HUES64 (cell line): ENCODE data around the gene ARVCF.
A peak's percentile ranks its signal among the peaks of the same experiment; 100 is the strongest.

Source experiments
- H3K27ac ChIP-seq: 2 replicates; pipeline ENCODE4 v1.7.0; 2013; ENCODE audit warnings: low read depth, low read length, inconsistent platforms
- H3K27me3 ChIP-seq: 2 replicates; pipeline ENCODE4 v1.6.1; 2013; ENCODE audit warnings: mild to moderate bottlenecking, low read length; ENCODE audit not compliant: insufficient read depth
- H3K36me3 ChIP-seq: 2 replicates; pipeline ENCODE4 v1.6.1; 2013; ENCODE audit warnings: mild to moderate bottlenecking, low read length; ENCODE audit not compliant: insufficient read depth
- H3K4me1 ChIP-seq: 2 replicates; pipeline ENCODE4 v1.6.1; 2013; ENCODE audit warnings: mild to moderate bottlenecking, low read length, moderate library complexity; ENCODE audit not compliant: insufficient read depth
- H3K4me3 ChIP-seq: 2 replicates; pipeline ENCODE4 v1.5.1; 2013; ENCODE audit warnings: mild to moderate bottlenecking, low read length, moderate library complexity
- H3K9ac ChIP-seq: 2 replicates; pipeline ENCODE4 v1.6.1; 2013; ENCODE audit warnings: mild to moderate bottlenecking, low read depth, low read length
- H3K9me3 ChIP-seq: 2 replicates; pipeline ENCODE4 v1.6.1; 2013; ENCODE audit warnings: low read depth, low read length; ENCODE audit not compliant: insufficient read depth
- WGBS: fragments of 150-250, 120-280 bp; methylation state at CpG from one replicate; pipeline ENCODE4 v1.1.7; 2013; ENCODE audit warnings: missing lambda C conversion rate; 5-methylcytosine and 5-hydroxymethylcytosine counted together

The ARVCF gene

GRCh38 chr22:20026996-20027601, 10.5 kb upstream of the ARVCF start:
- Histone ChIP-seq H3K27me3 (no peaks in the 10 kb centered on the region), H3K4me3 (no peak overlapping the region), H3K9ac (no peak overlapping the region), H3K4me1 (no peaks in the 10 kb centered on the region), H3K27ac (no peak overlapping the region), H3K9me3 (no peaks in the 10 kb centered on the region), H3K36me3 (no peaks in the 10 kb centered on the region)
- WGBS, result 89% methylated on average over 12 of the region's 12 CpGs

GRCh38 chr22:20026204-20026908, 9.7 kb upstream of the ARVCF start:
- H3K4me3 ChIP-seq, result no peak overlapping the region
- WGBS, result 94% methylated on average over 13 of the region's 13 CpGs
- H3K27ac ChIP-seq, result no peak overlapping the region
- no peaks in the 10 kb centered on the region for H3K9me3 ChIP-seq
- H3K4me1 ChIP-seq, result no peaks in the 10 kb centered on the region
- no peak overlapping the region for H3K9ac ChIP-seq
- H3K36me3 ChIP-seq, result no peaks in the 10 kb centered on the region
- 0 out of 2 replicates have a peak, but pooled peaks cover 3% of the 10 kb centered on the region for H3K27me3 ChIP-seq

GRCh38 chr22:20025401-20026203, 9.0 kb upstream of the ARVCF start:
- no peaks in the 10 kb centered on the region for H3K4me1 ChIP-seq
- no peaks in the 10 kb centered on the region for H3K36me3 ChIP-seq
- no peak overlapping the region for H3K27ac ChIP-seq
- H3K27me3 ChIP-seq, result peaks cover 4% of the 10 kb centered on the region; the same call in 1 of the 2 replicates
- no peaks in the 10 kb centered on the region for H3K9me3 ChIP-seq
- H3K4me3 ChIP-seq, result no peak overlapping the region
- WGBS, result 94% methylated on average over 13 of the region's 13 CpGs
- no peak overlapping the region for H3K9ac ChIP-seq

GRCh38 chr22:20024650-20025397, 8.2 kb upstream of the ARVCF start:
- no peaks in the 10 kb centered on the region for H3K9me3 ChIP-seq
- no peak overlapping the region for H3K27ac ChIP-seq
- no peak overlapping the region for H3K4me3 ChIP-seq
- H3K4me1 ChIP-seq, result no peaks in the 10 kb centered on the region
- H3K9ac ChIP-seq, result no peak overlapping the region
- 95% methylated on average over 15 of the region's 15 CpGs for WGBS
- H3K27me3 ChIP-seq, result peaks cover 12% of the 10 kb centered on the region
- H3K36me3 ChIP-seq, result no peaks in the 10 kb centered on the region

- Histone ChIP-seq H3K27ac (no peak overlapping the region), H3K9me3 (no peaks in the 10 kb centered on the region), H3K4me1 (no peaks in the 10 kb centered on the region), H3K36me3 (no peaks in the 10 kb centered on the region), H3K27me3 (peaks cover 18% of the 10 kb centered on the region), H3K9ac (no peak overlapping the region), H3K4me3 (no peak overlapping the region)
- 83% methylated on average over 13 of the region's 13 CpGs for WGBS
Measured at GRCh38 chr22:20024225-20024624, 7.6 kb upstream of the ARVCF start.

- Histone ChIP-seq H3K9ac (no peak overlapping the region), H3K27me3 (peaks cover 29% of the 10 kb centered on the region), H3K9me3 (no peaks in the 10 kb centered on the region), H3K27ac (no peak overlapping the region), H3K4me3 (no peak overlapping the region), H3K4me1 (no peaks in the 10 kb centered on the region), H3K36me3 (no peaks in the 10 kb centered on the region)
- 92% methylated on average over 10 of the region's 10 CpGs for WGBS
Measured at GRCh38 chr22:20022978-20023613, 6.5 kb upstream of the ARVCF start.

- WGBS, result 93% methylated on average over 11 of the region's 11 CpGs
- Histone ChIP-seq H3K27me3 (peaks cover 36% of the 10 kb centered on the region), H3K9ac (no peak overlapping the region), H3K4me1 (no peaks in the 10 kb centered on the region), H3K9me3 (no peaks in the 10 kb centered on the region), H3K36me3 (no peaks in the 10 kb centered on the region), H3K27ac (no peak overlapping the region), H3K4me3 (peak overlapping the region; percentile 86; the same call in 1 of the 2 replicates)
Measured at GRCh38 chr22:20022231-20022977, 5.8 kb upstream of the ARVCF start.

GRCh38 chr22:20021196-20022181, 4.9 kb upstream of the ARVCF start:
- WGBS, result 13% methylated on average over 36 of the region's 36 CpGs
- no peak overlapping the region for H3K27ac ChIP-seq
- H3K9ac ChIP-seq, result peak overlapping the region; percentile 71
- no peaks in the 10 kb centered on the region for H3K36me3 ChIP-seq
- H3K4me3 ChIP-seq, result peak overlapping the region; percentile 86
- no peaks in the 10 kb centered on the region for H3K4me1 ChIP-seq
- H3K9me3 ChIP-seq, result no peaks in the 10 kb centered on the region
- peaks cover 42% of the 10 kb centered on the region for H3K27me3 ChIP-seq

- no peaks in the 10 kb centered on the region for H3K9me3 ChIP-seq
- peak within 1 kb of the TSS; percentile 86 for H3K4me3 ChIP-seq
- H3K27ac ChIP-seq, result no peak within 1 kb of the TSS
- H3K9ac ChIP-seq, result peak within 1 kb of the TSS; percentile 71
- no peaks in the 10 kb centered on the region for H3K4me1 ChIP-seq
- WGBS, result 2% methylated on average over 61 of the region's 61 CpGs
- peaks cover 50% of the 10 kb centered on the region for H3K27me3 ChIP-seq
- H3K36me3 ChIP-seq, result no peaks in the 10 kb centered on the region
Measured at GRCh38 chr22:20020533-20021195, 4.0 kb upstream of the ARVCF start, which contains the start of gene TANGO2. TSS of gene TANGO2 (plus strand) at chr22:20021110. CDS start at chr22:20036799, 15,689 bp downstream.
